Endothelial cell of umbilical vein (primary cell): ENCODE data around the gene PGLYRP1. TPM values are rescaled to one million over a fixed set of nuclear protein-coding genes. Genes with fewer than 3 reads are reported as not detected.

Experiments
- BruUV-seq: library from RNA; stranded (reverse); fragments of 400-500 nt; replicated peaks from 2 replicates; lab custom pipeline; 2021; lab: Mats Ljungman, UMichigan
- CTCF ChIA-PET: fragments of 300-600, 350-600 bp; sonication (Branson Sonifier 250); formaldehyde crosslinking; loops from one replicate; lab custom pipeline; 2021; ENCODE audit warnings: antibody characterized with exemption, inconsistent platforms; lab: Charles Lee
- POLR2A ChIA-PET: fragments of 300-600, 350-600 bp; sonication (Branson Sonifier 250); formaldehyde crosslinking; loops from one replicate; lab custom pipeline; 2021; ENCODE audit warnings: antibody characterized with exemption, inconsistent platforms; lab: Charles Lee
- DNase-seq: peaks from one replicate; pipeline ENCODE4 v3.0.0-alpha.2; 2011; ENCODE audit warnings: low read depth, low spot score
- FAIRE-seq: peaks from 2 replicates; lab custom pipeline; 2011; peaks lifted over from hg19 to GRCh38; lab: Jason Lieb, UNC
- H2AFZ ChIP-seq: 2 replicates; pipeline ENCODE4 v1.6.0; 2012; ENCODE audit warnings: low read depth, low read length, control low read depth, inconsistent platforms
- H3K27ac ChIP-seq: 2 replicates; pipeline ENCODE4 v1.5.1; 2011; ENCODE audit warnings: low read depth, mild to moderate bottlenecking, control low read depth, low read length, moderate library complexity; ENCODE audit not compliant: insufficient read depth
- H3K27me3 ChIP-seq, 2 experiments: 2 replicates each; pipeline versions ENCODE4 v1.6.0 to v1.6.1; 2011; ENCODE audit warnings: low read length in 2 of 2, mixed read lengths in 1 of 2; ENCODE audit not compliant: control insufficient read depth in 2 of 2, insufficient read depth in 2 of 2
- H3K36me3 ChIP-seq, 2 experiments: 2 replicates in 1 of 2; 3 replicates in 1 of 2; pipeline ENCODE4 v1.5.1; 2011; ENCODE audit warnings: low read length in 2 of 2, mild to moderate bottlenecking in 1 of 2, moderate library complexity in 1 of 2; ENCODE audit not compliant: control insufficient read depth in 2 of 2, insufficient read depth in 2 of 2; ENCODE audit errors: extremely low read depth in 1 of 2
- H3K4me1 ChIP-seq: 3 replicates; pipeline ENCODE4 v1.5.1; 2011; ENCODE audit warnings: mild to moderate bottlenecking, low read length; ENCODE audit not compliant: control insufficient read depth, insufficient read depth; ENCODE audit errors: extremely low read depth
- H3K4me2 ChIP-seq: 2 replicates; pipeline ENCODE4 v1.6.1; 2011; ENCODE audit warnings: low read length, control low read depth, mixed read lengths; ENCODE audit not compliant: insufficient read depth
- H3K4me3 ChIP-seq, 3 experiments: fragments of 200-600 bp in 1 of 3; sonication (generic), shearing (Covaris generic) in 1 of 3; replicated peaks in 1 of 3; 2 replicates each; pipeline ENCODE4 v1.5.1; 2011 to 2016; ENCODE audit warnings: control low read depth in 3 of 3, low read length in 3 of 3, mild to moderate bottlenecking in 2 of 3, inconsistent platforms in 1 of 3, low read depth in 1 of 3, moderate library complexity in 1 of 3; ENCODE audit not compliant: insufficient read depth in 1 of 3
- H3K79me2 ChIP-seq: 2 replicates; pipeline ENCODE4 v1.6.0; 2012; ENCODE audit warnings: low read length, inconsistent platforms; ENCODE audit not compliant: control insufficient read depth, insufficient read depth
- H3K9ac ChIP-seq: replicated peaks from 2 replicates; pipeline ENCODE3; 2011; ENCODE audit warnings: low read length, control low read depth; ENCODE audit not compliant: insufficient read depth; ENCODE audit errors: extremely low read depth
- H3K9me1 ChIP-seq: replicated peaks from 3 replicates; pipeline ENCODE4 v1.6.0; 2011; ENCODE audit warnings: mild to moderate bottlenecking, low read length; ENCODE audit not compliant: control insufficient read depth, insufficient read depth; ENCODE audit errors: extremely low read depth
- H3K9me3 ChIP-seq: replicated peaks from 2 replicates; pipeline ENCODE4 v1.5.1; 2012; ENCODE audit warnings: low read length, inconsistent platforms; ENCODE audit not compliant: control insufficient read depth, insufficient read depth
- H4K20me1 ChIP-seq: replicated peaks from 2 replicates; pipeline ENCODE3; 2011; ENCODE audit warnings: mild to moderate bottlenecking, low read length; ENCODE audit not compliant: control insufficient read depth, insufficient read depth; ENCODE audit errors: extremely low read depth
- CTCF ChIP-seq, 2 donors: IDR thresholded peaks; 1 replicate in 1 of 2; 2 replicates in 1 of 2; pipeline ENCODE4 v1.5.1; 2011; ENCODE audit warnings: low read length in 2 of 2, mild to moderate bottlenecking in 2 of 2, moderate library complexity in 2 of 2, control low read depth in 1 of 2, inconsistent platforms in 1 of 2, low read depth in 1 of 2; ENCODE audit not compliant: insufficient read depth in 1 of 2; ENCODE audit errors: extremely low read depth in 1 of 2
- EZH2 ChIP-seq: IDR thresholded peaks from 2 replicates; pipeline ENCODE4 v1.6.1; 2012; ENCODE audit warnings: borderline replicate concordance, low read depth, mild to moderate bottlenecking, moderate library complexity, low read length, inconsistent platforms; ENCODE audit not compliant: severe bottlenecking
- FOS ChIP-seq: IDR thresholded peaks from 2 replicates; pipeline ENCODE4 v1.6.1; 2011; ENCODE audit warnings: mild to moderate bottlenecking, low read length, moderate library complexity, borderline replicate concordance; ENCODE audit not compliant: insufficient read depth
- GATA2 ChIP-seq: IDR thresholded peaks from 2 replicates; pipeline ENCODE4 v1.7.0; 2011; ENCODE audit warnings: low read depth, mild to moderate bottlenecking, moderate library complexity, mixed read lengths, low read length; ENCODE audit not compliant: insufficient read length, insufficient read depth
- JUN ChIP-seq: IDR thresholded peaks from 2 replicates; pipeline ENCODE4 v1.6.1; 2011; ENCODE audit warnings: borderline replicate concordance, low read depth; ENCODE audit not compliant: insufficient read length, insufficient read depth
- MAX ChIP-seq: IDR thresholded peaks from 2 replicates; pipeline ENCODE4 v1.6.1; 2011; ENCODE audit not compliant: insufficient read depth, insufficient read length
- MYC ChIP-seq: IDR thresholded peaks from one replicate; pipeline ENCODE4 v1.6.1; 2011; ENCODE audit warnings: mild to moderate bottlenecking, low read depth, low read length
- POLR2A ChIP-seq: IDR thresholded peaks from 2 replicates; pipeline ENCODE4 v1.6.1; 2012; ENCODE audit warnings: low read depth, mild to moderate bottlenecking, control low read depth, low read length
- POLR2AphosphoS5 ChIP-seq: IDR thresholded peaks from 2 replicates; pipeline ENCODE4 v1.6.1; 2012; ENCODE audit warnings: low read depth, mild to moderate bottlenecking, control low read depth, low read length, moderate library complexity; ENCODE audit not compliant: insufficient read depth
- dilution Hi-C: fragments of 300-500 bp; cut with MboI; formaldehyde crosslinking; loops from one replicate; pipeline ENCODE4 v1.15.0; 2019; ENCODE audit warnings: low sequenced_read_pairs; ENCODE audit not compliant: extremely low pct_ligation_motif_present
- intact Hi-C: fragments of 100-400 bp; cut with micrococcal nuclease; formaldehyde crosslinking; loops from one replicate; pipeline ENCODE4 v1.10.0; 2022
- polyA plus RNA-seq, 4 experiments: library from polyadenylated mRNA; depleted of rRNA in 3 of 4; stranded (reverse) in 3 of 4; unstranded in 1 of 4; fragments of >200 nt; gene quantifications; 2 replicates each; pipeline versions ENCODE4 v1.2.1 to v1.2.3, GENCODE V29; 2011 to 2012; ENCODE audit warnings: missing spikeins in 1 of 4
- total RNA-seq: library from RNA; stranded (reverse); gene quantifications from 2 replicates; pipeline ENCODE4 v1.2.3, GENCODE V29; 2021

The PGLYRP1 gene
- total and polyA plus RNA-seq, 2 donors (not counting 3 experiments of a cell fraction or from before 2014, with no cell fraction given), result not detected

- H3K9me1 ChIP-seq, result no peaks in the 10 kb centered on the region
- H3K4me3 ChIP-seq, result no peak overlapping the region
- TF ChIP-seq EZH2 (no peak), JUN (no peak), POLR2A (no peak), MYC (no peak), POLR2AphosphoS5 (no peak), CTCF (IDR thresholded peaks at IDR 0.05; ENCODE audit: extremely low read depth in 1 of 2, insufficient read depth in 1 of 2, low read depth in 1 of 2, low read length in 2 of 2) (no peak), FOS (no peak), GATA2 (no peak), MAX (no peak)
- H2AFZ ChIP-seq, result no peak overlapping the region
- dilution Hi-C loops (no loop called here), intact Hi-C loops (no loop called here)
- H3K79me2 ChIP-seq, result no peaks in the 10 kb centered on the region
- H3K4me1 ChIP-seq, result no peaks in the 10 kb centered on the region
- no peaks in the 10 kb centered on the region for H3K9me3 ChIP-seq
- no peak overlapping the region for H3K4me2 ChIP-seq
- H3K36me3 ChIP-seq, result no peaks in the 10 kb centered on the region
- ChIA-PET POLR2A (no interaction called here), CTCF (no interaction called here)
- no TSS peak for BruUV-seq
- peaks cover 2% of the 10 kb centered on the region in 2 experiments for H3K27me3 ChIP-seq
- H3K27ac ChIP-seq, result no peak overlapping the region
- no peak overlapping the region for H3K9ac ChIP-seq
- no peak for DNase-seq
- FAIRE-seq, result no peak
- no peaks in the 10 kb centered on the region for H4K20me1 ChIP-seq
Measured at GRCh38 chr19:45981350-45981749, 41.5 kb downstream of the PGLYRP1 start.
